ENCODE results near the gene TRABD2B.

- TF ChIP-seq, protein P1, sequence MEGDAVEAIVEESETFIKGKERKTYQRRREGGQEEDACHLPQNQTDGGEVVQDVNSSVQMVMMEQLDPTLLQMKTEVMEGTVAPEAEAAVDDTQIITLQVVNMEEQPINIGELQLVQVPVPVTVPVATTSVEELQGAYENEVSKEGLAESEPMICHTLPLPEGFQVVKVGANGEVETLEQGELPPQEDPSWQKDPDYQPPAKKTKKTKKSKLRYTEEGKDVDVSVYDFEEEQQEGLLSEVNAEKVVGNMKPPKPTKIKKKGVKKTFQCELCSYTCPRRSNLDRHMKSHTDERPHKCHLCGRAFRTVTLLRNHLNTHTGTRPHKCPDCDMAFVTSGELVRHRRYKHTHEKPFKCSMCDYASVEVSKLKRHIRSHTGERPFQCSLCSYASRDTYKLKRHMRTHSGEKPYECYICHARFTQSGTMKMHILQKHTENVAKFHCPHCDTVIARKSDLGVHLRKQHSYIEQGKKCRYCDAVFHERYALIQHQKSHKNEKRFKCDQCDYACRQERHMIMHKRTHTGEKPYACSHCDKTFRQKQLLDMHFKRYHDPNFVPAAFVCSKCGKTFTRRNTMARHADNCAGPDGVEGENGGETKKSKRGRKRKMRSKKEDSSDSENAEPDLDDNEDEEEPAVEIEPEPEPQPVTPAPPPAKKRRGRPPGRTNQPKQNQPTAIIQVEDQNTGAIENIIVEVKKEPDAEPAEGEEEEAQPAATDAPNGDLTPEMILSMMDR (conservative IDR thresholded peaks at IDR 0.05 in 1 of 2, IDR thresholded peaks at IDR 0.05 in 1 of 2; ENCODE audit: low read depth in 1 of 2, low read length in 2 of 2) = no peak
- TF ChIP-seq EZH2 (IDR thresholded peaks at IDR 0.05; ENCODE audit: low read length, missing control alignments) = no peak
Observed at GRCh38 chr1:47761201-47761930, 235.8 kb downstream of the TRABD2B start.
